Measurements from ENCODE around the gene PPP1R36. TPM values are rescaled to one million over a fixed set of nuclear protein-coding genes. Genes with fewer than 3 reads are reported as not detected.
"Not testable (repeated sequence)": the region's sequence is repeated elsewhere in the genome, so short reads cannot be mapped to it uniquely, and the experiment has no call there.

PPP1R36 gene
- total RNA-seq, 1 donor from 2014 or later: 0.89 TPM

DNA sequence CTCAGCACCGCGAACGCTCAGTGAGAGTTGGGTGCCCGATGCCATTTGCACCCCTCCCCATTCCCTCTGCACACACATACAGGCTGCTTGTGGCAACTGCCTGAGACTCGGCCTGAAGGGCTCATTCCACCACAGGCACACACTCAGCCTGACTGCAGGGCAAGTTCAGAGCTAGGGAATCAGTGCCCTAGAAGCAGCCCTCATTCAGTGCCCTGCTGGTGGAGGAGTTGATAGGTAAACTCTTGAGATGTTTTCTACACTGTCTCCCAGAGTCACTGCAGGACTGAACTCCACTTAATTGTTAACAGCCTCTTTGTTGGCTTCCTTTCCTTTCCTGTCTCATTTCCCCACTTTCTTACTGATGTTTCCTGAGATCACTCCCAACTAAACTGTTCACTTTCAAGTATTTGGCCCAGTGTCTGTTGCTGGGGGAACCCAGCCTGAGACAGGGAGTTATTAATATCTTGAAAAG, 16.9 kb downstream of the PPP1R36 start:
- peak; percentile 40 for DNase-seq

- DNase-seq: peak; percentile 26
These were observed 19.4 kb downstream of the PPP1R36 start for GRCh38 chr14:64569138-64569631.

DNA sequence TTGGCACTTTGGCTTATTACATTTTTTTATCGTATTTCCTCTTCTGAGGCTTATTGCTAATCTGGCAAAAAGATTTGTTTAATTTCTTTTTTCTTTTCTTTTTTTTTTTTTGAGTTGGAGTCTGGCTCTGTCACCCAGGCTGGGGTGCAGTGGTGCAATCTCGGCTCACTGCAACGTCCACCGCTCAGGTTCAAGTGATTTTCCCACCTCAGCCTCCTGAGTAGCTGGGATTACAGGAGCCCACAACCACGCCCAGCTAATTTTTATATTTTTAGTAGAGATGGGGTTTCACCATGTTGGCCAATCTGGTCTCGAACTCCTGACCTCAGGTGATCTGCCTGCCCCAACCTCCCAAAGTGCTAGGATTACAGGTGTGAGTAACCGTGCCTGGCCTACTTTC, 19.9 kb downstream of the PPP1R36 start:
- not testable (repeated sequence) for DNase-seq

- DNase-seq: no peak
These were observed 22.8 kb downstream of the PPP1R36 start for GRCh38 chr14:64572386-64573104.

- peak; percentile 45 for DNase-seq
These were observed 23.3 kb downstream of the PPP1R36 start for GRCh38 chr14:64573109-64573508.

DNA sequence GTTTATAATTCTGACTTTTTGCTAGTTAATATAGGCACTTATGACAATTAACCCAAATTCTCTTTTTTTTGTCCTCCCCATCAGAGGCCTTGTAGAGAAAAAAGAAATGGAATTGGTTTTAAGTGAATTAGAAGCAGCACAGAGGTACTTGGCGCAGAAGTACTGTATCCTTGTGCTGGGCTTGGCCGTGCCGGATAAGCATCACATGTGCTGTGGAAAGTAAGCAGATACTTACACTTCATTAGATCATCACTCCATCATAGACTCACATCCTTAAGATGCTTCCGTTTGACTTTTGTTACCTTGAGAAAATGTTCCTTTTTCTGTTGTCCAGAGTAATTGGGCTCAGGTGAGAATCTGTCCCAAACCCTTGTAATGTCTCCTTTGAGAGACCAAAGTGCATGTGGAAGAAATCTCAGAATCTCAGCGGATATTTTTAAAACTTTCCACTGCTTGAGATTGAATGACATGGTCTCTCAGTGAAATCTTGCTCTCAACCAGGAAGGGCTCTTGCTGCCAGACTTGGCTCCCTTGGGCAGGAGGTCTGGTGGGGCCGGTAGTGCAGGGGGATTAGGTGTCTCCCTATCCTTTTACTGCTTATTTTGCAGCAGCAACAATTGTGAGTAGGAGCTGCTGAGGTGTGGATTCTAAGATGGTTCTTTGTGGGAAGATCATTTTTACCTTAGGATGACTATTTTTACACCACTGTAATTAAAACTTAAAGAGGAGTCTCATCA, 24.8 kb downstream of the PPP1R36 start:
- no peak for DNase-seq

- no peak for DNase-seq
These were observed 27.4 kb downstream of the PPP1R36 start for GRCh38 chr14:64577211-64577610.

DNA sequence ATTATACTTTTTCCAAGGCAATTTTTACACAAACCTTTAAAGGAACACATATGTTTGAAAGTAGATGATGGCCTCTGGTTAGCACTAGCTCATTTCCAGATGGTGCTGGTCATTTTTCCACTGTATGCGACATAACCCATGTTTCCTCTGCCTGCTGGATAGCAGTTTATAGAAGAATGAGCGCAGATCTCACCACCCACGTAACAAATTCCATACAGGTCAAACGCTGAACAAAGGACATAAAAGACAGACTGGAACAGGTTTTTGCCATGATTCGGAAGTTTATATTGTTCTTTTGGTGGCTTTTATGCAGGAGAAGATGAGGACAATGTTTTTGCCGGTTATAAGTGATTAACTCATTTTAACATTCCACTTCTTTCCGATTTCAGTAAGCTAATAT, 30.7 kb downstream of the PPP1R36 start:
- no peak for DNase-seq

GRCh38 chr14:64581363-64581762, 31.6 kb downstream of the PPP1R36 start:
- DNase-seq: no peak

GRCh38 chr14:64581817-64582216, 32.1 kb downstream of the PPP1R36 start:
- no peak for DNase-seq

GRCh38 chr14:64584190-64584589, 34.4 kb downstream of the PPP1R36 start:
- DNase-seq: no peak

GRCh38 chr14:64591809-64592208, 42.0 kb downstream of the PPP1R36 start:
- no peak for DNase-seq

DNA sequence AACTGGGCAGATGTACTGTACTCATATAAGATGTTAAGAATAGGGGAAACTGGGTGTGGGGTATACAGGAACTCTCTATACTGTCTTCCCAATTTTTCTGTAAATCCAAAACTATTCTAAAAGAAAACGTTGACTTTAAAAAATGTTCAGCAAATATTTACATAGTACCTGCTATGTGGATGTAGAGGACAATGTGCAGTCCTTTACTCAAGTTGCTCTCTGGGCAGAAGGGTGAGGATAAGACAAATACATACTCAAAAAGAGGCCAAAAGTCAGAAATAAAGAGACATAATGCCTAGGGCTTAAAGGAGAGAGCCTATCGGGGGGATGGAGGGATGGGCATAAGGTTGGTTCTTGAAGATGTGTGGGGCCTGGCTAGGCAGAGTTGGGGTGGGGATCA, 44.7 kb downstream of the PPP1R36 start:
- no peak for DNase-seq

GRCh38 chr14:64598404-64598803, 48.6 kb downstream of the PPP1R36 start:
- no peak for DNase-seq

DNA sequence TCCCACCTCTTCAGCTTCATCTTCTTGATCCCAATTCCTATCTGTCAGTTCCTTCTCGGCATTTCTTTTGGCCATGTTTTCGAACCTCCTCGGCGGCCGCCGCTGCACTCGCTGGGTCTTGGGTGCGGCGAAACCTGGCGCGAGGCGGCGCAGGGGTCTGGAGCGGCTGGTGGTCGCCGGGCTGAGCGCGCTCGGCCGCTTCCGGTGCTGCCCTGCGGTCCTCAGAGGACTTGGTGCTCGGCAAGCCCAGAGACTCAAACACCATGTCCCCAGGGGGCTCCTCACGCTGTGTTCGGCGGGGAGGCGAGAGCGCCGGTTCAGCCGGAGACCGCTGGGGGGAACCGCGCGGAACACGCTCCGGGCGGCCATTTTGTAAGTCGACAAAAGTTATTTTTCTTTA, 51.8 kb downstream of the PPP1R36 start:
- no peak for DNase-seq

DNA sequence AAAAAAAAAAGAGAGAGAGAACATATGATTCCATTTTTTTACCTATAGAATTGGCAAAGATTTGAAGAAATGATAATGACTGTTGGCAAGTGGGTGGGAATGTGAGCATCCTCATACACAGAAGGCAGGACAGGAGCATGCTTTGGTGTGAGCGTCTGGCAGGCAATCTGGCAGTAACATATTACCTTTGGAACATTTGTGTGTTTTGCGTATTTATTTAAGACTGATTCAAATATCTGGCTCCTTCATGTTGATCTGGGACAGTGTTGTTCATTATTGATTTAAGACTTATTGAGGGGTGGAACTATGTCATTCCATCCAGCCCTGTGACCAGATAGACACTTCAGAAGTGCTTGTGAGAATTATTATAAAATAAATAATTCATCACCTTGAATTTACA, 53.1 kb downstream of the PPP1R36 start:
- DNase-seq: no peak

DNA sequence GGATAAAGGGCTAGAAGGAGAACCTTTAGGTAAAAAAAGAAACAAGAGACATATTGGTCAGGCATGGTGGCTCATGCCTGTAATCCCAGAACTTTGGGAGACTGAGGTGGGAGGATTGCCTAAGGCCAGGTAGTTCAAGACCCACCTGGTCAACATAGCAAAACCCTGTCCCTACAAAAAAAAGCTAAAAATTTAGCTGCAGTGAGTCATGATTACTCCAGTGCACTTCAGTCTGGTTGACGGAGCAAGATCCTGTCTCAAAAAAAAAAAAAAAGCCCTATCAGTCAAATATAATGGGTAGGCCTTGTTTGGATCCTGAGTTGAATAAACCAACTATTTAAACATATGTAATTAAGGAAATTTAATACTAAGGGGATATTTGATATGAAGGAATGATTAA, 54.2 kb downstream of the PPP1R36 start:
- no peak for DNase-seq

- no peak for DNase-seq
These were observed 55.1 kb downstream of the PPP1R36 start for GRCh38 chr14:64604881-64605280.

DNA sequence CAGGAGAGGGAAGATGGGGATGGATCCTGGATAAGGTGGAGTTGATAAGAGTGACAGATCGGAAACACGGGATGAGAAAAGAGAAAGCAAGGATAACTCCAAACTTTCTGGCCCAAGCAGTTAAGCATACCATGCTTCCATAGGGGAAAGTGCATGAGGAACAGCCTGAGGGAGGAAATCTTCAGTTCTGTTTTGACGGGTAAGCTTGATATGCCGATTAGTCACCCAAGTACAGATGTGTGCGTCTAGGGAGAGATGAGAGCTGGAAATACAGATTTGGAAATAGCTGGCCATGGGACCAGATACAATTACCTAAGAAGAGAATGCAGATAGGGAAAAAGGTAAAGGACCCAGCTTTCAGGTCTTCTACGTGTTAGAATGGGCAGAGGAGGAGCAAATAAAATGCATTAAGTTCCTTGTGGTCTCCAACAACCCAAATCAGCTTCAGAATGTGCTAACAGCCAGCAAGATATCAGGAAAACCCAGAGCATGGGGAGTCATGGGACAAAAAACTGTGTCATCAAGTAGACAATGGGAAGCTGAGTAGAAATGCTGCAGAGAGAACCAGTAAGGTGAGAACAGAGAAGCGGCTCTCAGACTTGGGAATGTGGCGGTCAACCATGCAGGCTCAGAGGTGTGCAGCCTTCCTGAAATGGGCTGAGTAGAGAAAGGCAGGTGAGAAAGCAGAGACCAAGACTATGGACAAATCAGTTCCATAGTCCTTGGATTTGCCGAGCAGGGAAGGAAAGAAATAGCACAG, 56.3 kb downstream of the PPP1R36 start:
- DNase-seq: no peak

GRCh38 chr14:64610049-64610746, 60.4 kb downstream of the PPP1R36 start:
- no peak for DNase-seq

GRCh38 chr14:64611358-64612020, 61.7 kb downstream of the PPP1R36 start:
- no peak for DNase-seq

DNA sequence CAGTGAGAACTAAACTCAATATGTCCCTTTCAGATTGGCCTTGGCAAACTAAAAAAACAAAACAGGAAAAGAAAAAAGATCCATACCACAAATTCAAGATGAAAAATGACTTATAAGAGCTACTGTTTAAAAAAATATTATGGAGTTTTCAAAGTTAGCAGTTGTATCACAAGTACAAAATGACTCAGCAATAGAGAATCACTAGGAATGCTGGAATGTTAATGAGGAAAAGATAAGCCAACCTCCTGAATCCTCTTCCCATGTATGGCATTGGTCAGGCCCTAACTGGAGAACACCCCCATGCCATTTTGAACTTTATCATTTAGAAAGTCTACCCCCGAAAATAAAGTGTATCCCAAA, 62.2 kb downstream of the PPP1R36 start:
- no peak for DNase-seq
